CMK (cell line): ENCODE data around the gene PAPLN.
"Not testable (repeated sequence)": the region's sequence is repeated elsewhere in the genome, so short reads cannot be mapped to it uniquely, and the experiment has no call there.

Experiments used
- DNase-seq: peaks from one replicate; pipeline ENCODE4 v3.0.0-alpha.2; 2010; ENCODE audit warnings: low read depth

The PAPLN gene

GRCh38 chr14:73237219-73237785, at the start of gene PAPLN:
Gene PAPLN, plus strand, starts transcription at chr14:73237506. Its CDS starts 2,273 bp downstream, at chr14:73239779.
- DNase-seq = no peak

- no peak for DNase-seq
Measured at GRCh38 chr14:73188501-73188911, 48.8 kb upstream of the PAPLN start.

GRCh38 chr14:73189651-73190050, 47.7 kb upstream of the PAPLN start:
- DNase-seq = no peak

GRCh38 chr14:73191441-73191840, 45.9 kb upstream of the PAPLN start:
- DNase-seq = no peak

GRCh38 chr14:73194306-73194705, 43.0 kb upstream of the PAPLN start:
- not testable (repeated sequence) for DNase-seq

- DNase-seq = no peak
Measured at GRCh38 chr14:73198253-73198652, 39.1 kb upstream of the PAPLN start.

GRCh38 chr14:73203527-73203926, 33.8 kb upstream of the PAPLN start:
- no peak for DNase-seq

GRCh38 chr14:73207615-73208014, 29.7 kb upstream of the PAPLN start:
- DNase-seq = no peak

- DNase-seq = no peak
Measured at GRCh38 chr14:73208390-73208789, 28.9 kb upstream of the PAPLN start.

- DNase-seq = no peak
Measured at GRCh38 chr14:73208846-73209245, 28.5 kb upstream of the PAPLN start.

- no peak for DNase-seq
Measured at GRCh38 chr14:73209953-73210352, 27.4 kb upstream of the PAPLN start.

- DNase-seq = no peak
Measured at GRCh38 chr14:73211251-73212040, 25.9 kb upstream of the PAPLN start.

GRCh38 chr14:73216030-73216429, 21.3 kb upstream of the PAPLN start:
- no peak for DNase-seq

- DNase-seq = no peak
Measured at GRCh38 chr14:73217411-73217810, 19.9 kb upstream of the PAPLN start.

- no peak for DNase-seq
Measured at GRCh38 chr14:73220061-73220460, 17.2 kb upstream of the PAPLN start.

- no peak for DNase-seq
Measured at GRCh38 chr14:73220634-73221033, 16.7 kb upstream of the PAPLN start.

- DNase-seq = no peak
Measured at GRCh38 chr14:73221945-73222344, 15.4 kb upstream of the PAPLN start.

GRCh38 chr14:73223049-73223448, 14.3 kb upstream of the PAPLN start:
- no peak for DNase-seq

- no peak for DNase-seq
Measured at GRCh38 chr14:73225496-73225895, 11.8 kb upstream of the PAPLN start.

GRCh38 chr14:73227812-73228781, 9.2 kb upstream of the PAPLN start:
- DNase-seq = no peak

- DNase-seq = no peak
Measured at GRCh38 chr14:73230051-73230450, 7.3 kb upstream of the PAPLN start.

- no peak for DNase-seq
Measured at GRCh38 chr14:73231981-73232851, 5.1 kb upstream of the PAPLN start.
